ENCODE results near the gene LHX4. TPM values are rescaled to one million over a fixed set of nuclear protein-coding genes. Genes with fewer than 3 reads are reported as not detected.
"Not testable (repeated sequence)": the region's sequence is repeated elsewhere in the genome, so short reads cannot be mapped to it uniquely, and the experiment has no call there.

LHX4 gene
- total RNA-seq, 3 donors from 2014 or later (not counting 1 experiment from before 2014, with no cell fraction given): 0.08 TPM; not detected in 2

DNA sequence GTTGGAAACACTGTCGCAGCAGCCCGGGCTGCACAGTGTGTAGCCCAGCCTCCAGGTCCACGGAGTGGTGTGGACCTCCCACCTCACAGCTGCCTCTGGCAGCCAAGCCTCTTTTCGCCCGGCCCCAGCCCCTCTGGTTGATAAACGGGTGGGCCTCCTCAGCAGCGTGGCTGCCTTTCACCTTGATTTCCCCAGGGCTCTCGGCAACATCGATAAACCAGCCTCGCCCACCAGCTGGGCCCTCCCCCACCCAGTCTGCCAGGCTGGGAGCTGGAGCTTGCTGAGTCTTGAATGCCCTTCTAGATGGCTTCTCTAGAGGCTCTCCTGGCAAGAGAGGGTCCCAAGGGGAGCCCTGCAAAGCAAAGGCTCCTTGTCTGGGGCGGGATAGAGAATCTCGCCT is 31.0 kb upstream of the LHX4 start:
- peaks cover 6 to 10% of the 10 kb centered on the region in 2 donors for H3K4me1 Mint-ChIP-seq
- peaks cover 8% of the 10 kb centered on the region for H3K4me1 ChIP-seq (ENCODE audit: control insufficient read depth, insufficient read depth, low read length)
- H3K9me3 Mint-ChIP-seq: no peaks in the 10 kb centered on the region
- no peak for DNase-seq
- H3K27me3 Mint-ChIP-seq (ENCODE audit: low read depth in 2 of 2): no peaks in the 10 kb centered on the region
- no peaks in the 10 kb centered on the region for H3K9me3 ChIP-seq (ENCODE audit: control insufficient read depth, insufficient read depth, low read length)
- TF ChIP-seq, protein P1, sequence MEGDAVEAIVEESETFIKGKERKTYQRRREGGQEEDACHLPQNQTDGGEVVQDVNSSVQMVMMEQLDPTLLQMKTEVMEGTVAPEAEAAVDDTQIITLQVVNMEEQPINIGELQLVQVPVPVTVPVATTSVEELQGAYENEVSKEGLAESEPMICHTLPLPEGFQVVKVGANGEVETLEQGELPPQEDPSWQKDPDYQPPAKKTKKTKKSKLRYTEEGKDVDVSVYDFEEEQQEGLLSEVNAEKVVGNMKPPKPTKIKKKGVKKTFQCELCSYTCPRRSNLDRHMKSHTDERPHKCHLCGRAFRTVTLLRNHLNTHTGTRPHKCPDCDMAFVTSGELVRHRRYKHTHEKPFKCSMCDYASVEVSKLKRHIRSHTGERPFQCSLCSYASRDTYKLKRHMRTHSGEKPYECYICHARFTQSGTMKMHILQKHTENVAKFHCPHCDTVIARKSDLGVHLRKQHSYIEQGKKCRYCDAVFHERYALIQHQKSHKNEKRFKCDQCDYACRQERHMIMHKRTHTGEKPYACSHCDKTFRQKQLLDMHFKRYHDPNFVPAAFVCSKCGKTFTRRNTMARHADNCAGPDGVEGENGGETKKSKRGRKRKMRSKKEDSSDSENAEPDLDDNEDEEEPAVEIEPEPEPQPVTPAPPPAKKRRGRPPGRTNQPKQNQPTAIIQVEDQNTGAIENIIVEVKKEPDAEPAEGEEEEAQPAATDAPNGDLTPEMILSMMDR (IDR thresholded peaks at IDR 0.05): no peak
- H3K4me3 Mint-ChIP-seq: no peak overlapping the region
- intact Hi-C loops (cut with micrococcal nuclease): no loop called here
- no peaks in the 10 kb centered on the region for H3K36me3 Mint-ChIP-seq
- H3K27ac ChIP-seq (ENCODE audit: low read length): no peak overlapping the region
- no peak overlapping the region for H3K4me3 ChIP-seq (ENCODE audit: low read length)
- no peaks in the 10 kb centered on the region for H3K27me3 ChIP-seq (ENCODE audit: control insufficient read depth, insufficient read depth, low read length)
- 97% methylated on average over 12 of the region's 12 CpGs for WGBS (ENCODE audit: insufficient coverage)
- no peak for ATAC-seq
- H3K36me3 ChIP-seq (ENCODE audit: control insufficient read depth, insufficient read depth, low read length): peaks cover 4% of the 10 kb centered on the region
- no peak overlapping the region for H3K27ac Mint-ChIP-seq

DNA sequence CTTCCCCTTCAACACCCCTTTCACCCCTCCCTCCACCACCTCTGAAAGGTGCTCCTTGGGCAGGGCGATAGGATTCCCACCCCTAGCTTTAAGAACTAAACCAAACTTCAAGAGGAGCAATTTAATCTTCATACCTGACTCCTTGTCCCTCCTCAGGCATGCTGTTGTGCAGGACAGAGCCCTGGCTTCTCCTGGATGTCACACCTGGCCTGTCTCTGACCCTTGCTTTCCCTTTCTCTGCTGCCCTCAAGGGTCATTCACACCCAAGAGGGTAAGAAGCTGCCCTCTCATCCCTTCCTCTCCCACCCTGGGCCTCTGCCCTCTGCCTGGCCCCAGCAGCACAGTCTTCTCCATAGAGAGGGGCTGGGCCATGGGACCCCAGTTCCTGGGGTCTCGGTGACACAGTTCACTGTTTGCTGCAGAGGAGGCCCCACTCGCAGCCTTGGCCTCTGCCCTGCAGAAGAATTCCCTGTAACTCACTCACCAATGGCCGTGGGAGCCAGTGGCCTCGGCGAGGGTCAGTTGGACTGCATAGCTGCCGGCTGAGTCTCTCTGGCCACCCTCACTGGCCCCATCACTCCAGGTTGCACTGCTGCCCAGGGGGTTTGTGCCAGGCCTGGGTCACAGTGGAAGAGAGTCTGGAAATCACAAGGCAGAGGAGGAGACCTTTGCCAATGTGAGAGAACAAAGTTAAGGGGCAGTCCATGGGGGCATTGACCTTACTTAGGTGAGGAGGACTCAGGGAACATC is 28.4 kb upstream of the LHX4 start:
- H3K36me3 ChIP-seq (ENCODE audit: control insufficient read depth, insufficient read depth, low read length): peaks cover under 1% of the 10 kb centered on the region
- no peak overlapping the region for H3K4me3 Mint-ChIP-seq
- no peaks in the 10 kb centered on the region for H3K27me3 ChIP-seq (ENCODE audit: control insufficient read depth, insufficient read depth, low read length)
- no peak overlapping the region for H3K27ac ChIP-seq (ENCODE audit: low read length)
- H3K9me3 ChIP-seq (ENCODE audit: control insufficient read depth, insufficient read depth, low read length): no peaks in the 10 kb centered on the region
- H3K4me3 ChIP-seq (ENCODE audit: low read length): no peak overlapping the region
- intact Hi-C loops (cut with micrococcal nuclease): no loop called here
- H3K27me3 Mint-ChIP-seq (ENCODE audit: low read depth in 2 of 2): no peaks in the 10 kb centered on the region
- ATAC-seq (no peak), DNase-seq (no peak)
- H3K4me1 Mint-ChIP-seq: peaks cover 0 to 9% of the 10 kb centered on the region in 2 donors
- H3K27ac Mint-ChIP-seq: no peak overlapping the region
- TF ChIP-seq, protein P1 (IDR thresholded peaks at IDR 0.05): no peak
- peaks cover 7% of the 10 kb centered on the region for H3K4me1 ChIP-seq (ENCODE audit: control insufficient read depth, insufficient read depth, low read length)
- WGBS (ENCODE audit: insufficient coverage): 95% methylated on average over 7 of the region's 7 CpGs
- H3K9me3 Mint-ChIP-seq: no peaks in the 10 kb centered on the region
- no peaks in the 10 kb centered on the region for H3K36me3 Mint-ChIP-seq

DNA sequence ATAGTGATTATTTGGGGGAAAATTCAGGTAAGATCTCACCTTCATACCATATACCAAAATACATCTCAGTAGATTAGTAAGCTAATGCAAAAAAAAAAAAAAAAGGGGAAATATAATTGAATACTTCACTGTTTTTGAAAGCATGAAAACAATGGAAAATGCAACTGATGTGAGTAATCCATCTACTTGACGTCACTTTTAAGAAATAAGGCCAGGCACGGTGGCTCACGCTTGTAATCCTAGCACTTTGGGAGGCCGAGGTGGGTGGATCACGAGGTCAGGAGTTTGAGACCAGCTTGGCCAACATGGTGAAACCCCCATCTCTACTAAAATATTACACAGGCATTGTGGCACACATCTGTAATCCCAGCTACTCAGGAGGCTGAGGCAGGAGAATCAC is 27.5 kb upstream of the LHX4 start:
- H3K4me3 Mint-ChIP-seq; H3K27me3 ChIP-seq (ENCODE audit: control insufficient read depth, insufficient read depth, low read length); H3K36me3 ChIP-seq (ENCODE audit: control insufficient read depth, insufficient read depth, low read length); H3K9me3 ChIP-seq (ENCODE audit: control insufficient read depth, insufficient read depth, low read length); intact Hi-C loops (cut with micrococcal nuclease); H3K27me3 Mint-ChIP-seq (ENCODE audit: low read depth in 2 of 2); H3K27ac Mint-ChIP-seq; H3K4me1 Mint-ChIP-seq; H3K9me3 Mint-ChIP-seq; ATAC-seq; H3K36me3 Mint-ChIP-seq; H3K4me3 ChIP-seq (ENCODE audit: low read length); H3K27ac ChIP-seq (ENCODE audit: low read length); DNase-seq; H3K4me1 ChIP-seq (ENCODE audit: control insufficient read depth, insufficient read depth, low read length): not testable (repeated sequence)
- WGBS (ENCODE audit: insufficient coverage): 95% methylated on average over 5 of the region's 5 CpGs

DNA sequence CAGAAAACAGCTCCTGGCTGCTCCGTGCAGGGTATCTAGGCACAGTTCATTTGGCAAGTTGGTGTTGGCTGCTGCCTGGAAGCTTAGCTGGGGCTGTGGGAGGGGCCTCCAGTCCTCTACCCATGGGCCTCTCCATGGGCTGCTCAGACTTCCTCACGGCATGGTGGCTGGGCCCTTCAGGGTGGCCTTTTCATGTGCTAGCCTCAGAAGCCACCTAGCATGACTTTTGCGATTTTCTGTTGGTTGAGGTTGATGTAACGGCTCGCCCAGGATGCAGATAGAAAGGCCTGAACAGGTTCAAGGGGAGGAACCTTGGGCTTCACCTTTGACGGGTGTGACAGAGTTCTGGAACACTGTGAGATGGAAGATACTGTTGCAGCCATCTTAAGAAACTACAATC is 25.8 kb upstream of the LHX4 start:
- Histone ChIP-seq H3K9me3 (ENCODE audit: control insufficient read depth, insufficient read depth, low read length) (no peaks in the 10 kb centered on the region), H3K27ac (ENCODE audit: low read length) (no peak overlapping the region), H3K4me3 (ENCODE audit: low read length) (no peak overlapping the region), H3K27me3 (ENCODE audit: control insufficient read depth, insufficient read depth, low read length) (no peaks in the 10 kb centered on the region), H3K36me3 (ENCODE audit: control insufficient read depth, insufficient read depth, low read length) (no peaks in the 10 kb centered on the region), H3K4me1 (ENCODE audit: control insufficient read depth, insufficient read depth, low read length) (no peaks in the 10 kb centered on the region)
- TF ChIP-seq, protein P1 (IDR thresholded peaks at IDR 0.05): no peak
- no peak for ATAC-seq
- H3K9me3 Mint-ChIP-seq: no peaks in the 10 kb centered on the region
- no peak overlapping the region for H3K4me3 Mint-ChIP-seq
- H3K27ac Mint-ChIP-seq: no peak overlapping the region
- peaks cover 0 to 4% of the 10 kb centered on the region in 2 donors for H3K27me3 Mint-ChIP-seq (ENCODE audit: low read depth in 2 of 2)
- WGBS (ENCODE audit: insufficient coverage): 80% methylated on average over 6 of the region's 6 CpGs
- intact Hi-C loops (cut with micrococcal nuclease): no loop called here
- no peaks in the 10 kb centered on the region for H3K36me3 Mint-ChIP-seq
- peaks cover 0 to 4% of the 10 kb centered on the region in 2 donors for H3K4me1 Mint-ChIP-seq
- DNase-seq: no peak

Measured in natural killer cell (primary cell).